Measurements from ENCODE around the gene CHD6. TPM values are rescaled to one million over a fixed set of nuclear protein-coding genes. Genes with fewer than 3 reads are reported as not detected.

CHD6 gene
- total RNA-seq, 1 experiment from 2014 or later = 46.7 TPM

DNA sequence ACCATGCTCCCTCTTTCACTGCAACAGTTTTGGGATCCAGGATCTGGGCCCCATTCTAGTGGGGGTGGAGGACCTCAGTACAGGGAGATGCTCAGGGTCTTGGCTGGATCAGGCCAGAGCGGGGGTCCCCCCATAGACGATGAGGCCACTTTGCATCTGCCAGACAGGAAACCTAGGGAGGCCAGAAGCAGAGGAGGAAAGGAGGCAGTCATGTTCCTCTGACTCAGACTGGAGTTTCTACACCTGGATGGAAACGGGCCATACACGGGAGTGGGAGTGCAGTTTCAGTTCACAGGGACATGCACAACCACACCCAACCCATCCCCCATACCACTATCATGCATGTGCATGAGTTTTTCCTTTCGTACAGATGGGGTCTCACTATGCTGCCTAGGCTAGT lies 248.0 kb downstream of the CHD6 start:
- Histone ChIP-seq H3K9me3 (ENCODE audit: low read depth, low read length, poor library complexity, severe bottlenecking) (no peaks in the 10 kb centered on the region), H3K27ac (ENCODE audit: low read depth, low read length, poor library complexity, severe bottlenecking) (no peak overlapping the region), H3K27me3 (replicated peaks; ENCODE audit: insufficient read depth, low read depth, low read length, poor library complexity) (peaks cover 22% of the 10 kb centered on the region), H3K4me1 (ENCODE audit: insufficient read depth, low read length, poor library complexity, severe bottlenecking) (no peaks in the 10 kb centered on the region), H3K4me3 (ENCODE audit: low read depth, low read length, poor library complexity, severe bottlenecking) (no peak overlapping the region), H3K36me3 (ENCODE audit: insufficient read depth, low read length, poor library complexity, severe bottlenecking) (no peaks in the 10 kb centered on the region)
- intact Hi-C loops (cut with micrococcal nuclease; ENCODE audit: unreplicated experiment) = no loop called here
- no peak for DNase-seq (ENCODE audit: low spot score)
- POLR2A ChIA-PET (ENCODE audit: low non-redundant PET) = interaction anchor here (0.6 kb wide), 1 partner anchor 47 kb away, joined by 3 read pairs; no protein-coding TSS in a partner anchor
- TF ChIP-seq EZH2 (IDR thresholded peaks at IDR 0.05; ENCODE audit: borderline replicate concordance, low read depth, low read length, poor library complexity, severe bottlenecking) = no peak
- CTCF ChIA-PET = no interaction called here
- no TSS peak for BruUV-seq (replicated peaks)

DNA sequence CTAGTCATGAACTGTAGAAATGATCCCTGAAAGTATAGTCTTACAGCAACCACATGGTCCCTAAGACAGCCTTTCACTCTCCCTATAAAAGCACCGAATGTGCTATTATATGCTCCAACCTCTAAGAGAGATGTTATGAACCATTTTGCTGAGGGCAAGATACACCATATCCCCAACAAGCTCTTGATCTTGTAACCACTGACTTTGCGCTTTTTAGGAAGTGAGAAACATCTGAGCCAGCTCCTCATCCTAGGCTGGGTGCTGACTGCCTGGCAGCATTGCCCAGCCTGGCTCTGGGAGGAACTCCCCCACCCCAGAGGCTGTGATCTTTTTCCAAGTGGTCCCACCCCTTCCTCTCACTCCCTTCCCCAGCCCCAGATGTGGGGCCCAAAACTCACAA lies 248.5 kb downstream of the CHD6 start:
- POLR2A ChIA-PET (ENCODE audit: low non-redundant PET) = interaction anchor here (0.6 kb wide), 1 partner anchor 47 kb away, joined by 3 read pairs; no protein-coding TSS in a partner anchor
- intact Hi-C loops (cut with micrococcal nuclease; ENCODE audit: unreplicated experiment) = no loop called here
- no peak for DNase-seq (ENCODE audit: low spot score)
- Histone ChIP-seq H3K27ac (ENCODE audit: low read depth, low read length, poor library complexity, severe bottlenecking) (no peak overlapping the region), H3K36me3 (ENCODE audit: insufficient read depth, low read length, poor library complexity, severe bottlenecking) (no peaks in the 10 kb centered on the region), H3K27me3 (replicated peaks; ENCODE audit: insufficient read depth, low read depth, low read length, poor library complexity) (peaks cover 23% of the 10 kb centered on the region), H3K4me1 (ENCODE audit: insufficient read depth, low read length, poor library complexity, severe bottlenecking) (no peaks in the 10 kb centered on the region), H3K4me3 (ENCODE audit: low read depth, low read length, poor library complexity, severe bottlenecking) (no peak overlapping the region), H3K9me3 (ENCODE audit: low read depth, low read length, poor library complexity, severe bottlenecking) (no peaks in the 10 kb centered on the region)
- CTCF ChIA-PET = no interaction called here
- no peak for TF ChIP-seq EZH2 (IDR thresholded peaks at IDR 0.05; ENCODE audit: borderline replicate concordance, low read depth, low read length, poor library complexity, severe bottlenecking)
- TF ChIP-seq, protein P1, sequence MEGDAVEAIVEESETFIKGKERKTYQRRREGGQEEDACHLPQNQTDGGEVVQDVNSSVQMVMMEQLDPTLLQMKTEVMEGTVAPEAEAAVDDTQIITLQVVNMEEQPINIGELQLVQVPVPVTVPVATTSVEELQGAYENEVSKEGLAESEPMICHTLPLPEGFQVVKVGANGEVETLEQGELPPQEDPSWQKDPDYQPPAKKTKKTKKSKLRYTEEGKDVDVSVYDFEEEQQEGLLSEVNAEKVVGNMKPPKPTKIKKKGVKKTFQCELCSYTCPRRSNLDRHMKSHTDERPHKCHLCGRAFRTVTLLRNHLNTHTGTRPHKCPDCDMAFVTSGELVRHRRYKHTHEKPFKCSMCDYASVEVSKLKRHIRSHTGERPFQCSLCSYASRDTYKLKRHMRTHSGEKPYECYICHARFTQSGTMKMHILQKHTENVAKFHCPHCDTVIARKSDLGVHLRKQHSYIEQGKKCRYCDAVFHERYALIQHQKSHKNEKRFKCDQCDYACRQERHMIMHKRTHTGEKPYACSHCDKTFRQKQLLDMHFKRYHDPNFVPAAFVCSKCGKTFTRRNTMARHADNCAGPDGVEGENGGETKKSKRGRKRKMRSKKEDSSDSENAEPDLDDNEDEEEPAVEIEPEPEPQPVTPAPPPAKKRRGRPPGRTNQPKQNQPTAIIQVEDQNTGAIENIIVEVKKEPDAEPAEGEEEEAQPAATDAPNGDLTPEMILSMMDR (conservative IDR thresholded peaks at IDR 0.05; ENCODE audit: low read depth, low read length) = no peak
- BruUV-seq (replicated peaks) = no TSS peak

DNA sequence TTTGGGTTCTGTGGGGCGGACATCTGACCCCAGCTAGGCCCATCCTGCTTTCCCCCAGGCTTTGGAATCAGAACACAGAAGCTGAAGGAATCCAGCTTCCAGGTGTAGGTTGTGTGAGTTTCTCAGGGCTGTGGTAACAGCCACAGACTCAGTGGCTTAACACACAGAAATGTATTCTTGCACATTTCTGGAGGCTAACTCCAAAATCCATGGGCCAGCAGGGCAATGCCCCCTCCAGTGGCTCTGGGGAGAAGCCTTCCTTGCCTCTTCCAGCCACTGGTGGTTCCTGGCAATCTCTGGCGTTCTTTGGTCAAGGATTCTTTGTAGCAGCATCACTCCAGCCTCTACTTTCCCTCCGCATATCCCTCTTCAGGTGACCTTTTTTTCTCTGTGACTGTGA lies 250.2 kb downstream of the CHD6 start:
- DNase-seq (ENCODE audit: low spot score) = no peak
- ChIA-PET POLR2A (ENCODE audit: low non-redundant PET) (interaction anchor here (0.6 kb wide), 1 partner anchor 89 kb away, joined by 3 read pairs; no protein-coding TSS in a partner anchor), CTCF (interaction anchor here (0.7 kb wide), 1 partner anchor 194 kb away, joined by 4 read pairs; no protein-coding TSS in a partner anchor)
- Histone ChIP-seq H3K4me3 (ENCODE audit: low read depth, low read length, poor library complexity, severe bottlenecking) (no peak overlapping the region), H3K36me3 (ENCODE audit: insufficient read depth, low read length, poor library complexity, severe bottlenecking) (no peaks in the 10 kb centered on the region), H3K27me3 (replicated peaks; ENCODE audit: insufficient read depth, low read depth, low read length, poor library complexity) (peaks cover 23% of the 10 kb centered on the region), H3K9me3 (ENCODE audit: low read depth, low read length, poor library complexity, severe bottlenecking) (no peaks in the 10 kb centered on the region), H3K4me1 (ENCODE audit: insufficient read depth, low read length, poor library complexity, severe bottlenecking) (no peaks in the 10 kb centered on the region), H3K27ac (ENCODE audit: low read depth, low read length, poor library complexity, severe bottlenecking) (no peak overlapping the region)
- intact Hi-C loops (cut with micrococcal nuclease; ENCODE audit: unreplicated experiment) = no loop called here
- TF ChIP-seq, protein P1 (conservative IDR thresholded peaks at IDR 0.05; ENCODE audit: low read depth, low read length) = no peak
- no peak for TF ChIP-seq EZH2 (IDR thresholded peaks at IDR 0.05; ENCODE audit: borderline replicate concordance, low read depth, low read length, poor library complexity, severe bottlenecking)
- no TSS peak for BruUV-seq (replicated peaks)

DNA sequence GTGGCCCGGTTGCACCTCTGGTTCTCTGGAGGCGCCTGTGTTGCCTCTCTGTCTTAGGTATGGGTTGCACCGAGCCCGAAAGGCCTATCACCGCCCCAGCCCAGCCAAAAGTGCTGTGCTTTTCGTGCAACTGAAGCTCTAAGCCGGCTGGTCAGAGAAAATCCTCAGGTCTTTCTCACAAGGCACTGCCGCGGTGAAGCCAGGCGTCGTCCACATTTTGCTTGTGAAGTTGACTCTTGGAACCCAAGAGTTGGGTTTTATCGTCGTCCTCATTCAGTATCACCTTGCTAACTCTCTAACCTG lies 250.8 kb downstream of the CHD6 start:
- BruUV-seq (replicated peaks) = no TSS peak
- Histone ChIP-seq H3K4me1 (ENCODE audit: insufficient read depth, low read length, poor library complexity, severe bottlenecking) (no peaks in the 10 kb centered on the region), H3K4me3 (ENCODE audit: low read depth, low read length, poor library complexity, severe bottlenecking) (no peak overlapping the region), H3K36me3 (ENCODE audit: insufficient read depth, low read length, poor library complexity, severe bottlenecking) (no peaks in the 10 kb centered on the region), H3K27me3 (replicated peaks; ENCODE audit: insufficient read depth, low read depth, low read length, poor library complexity) (peaks cover 23% of the 10 kb centered on the region), H3K27ac (ENCODE audit: low read depth, low read length, poor library complexity, severe bottlenecking) (no peak overlapping the region), H3K9me3 (ENCODE audit: low read depth, low read length, poor library complexity, severe bottlenecking) (no peaks in the 10 kb centered on the region)
- no peak for DNase-seq (ENCODE audit: low spot score)
- POLR2A ChIA-PET (ENCODE audit: low non-redundant PET) = no interaction called here
- CTCF ChIA-PET = no interaction called here
- intact Hi-C loops (cut with micrococcal nuclease; ENCODE audit: unreplicated experiment) = no loop called here
- TF ChIP-seq, protein P1 (conservative IDR thresholded peaks at IDR 0.05; ENCODE audit: low read depth, low read length) = no peak
- no peak for TF ChIP-seq EZH2 (IDR thresholded peaks at IDR 0.05; ENCODE audit: borderline replicate concordance, low read depth, low read length, poor library complexity, severe bottlenecking)

Measured in A673 (cell line).